HG03196 (cell line): ENCODE measurements around the gene ABHD2.
"Not testable (repeated sequence)": the region's sequence is repeated elsewhere in the genome, so short reads cannot be mapped to it uniquely, and the experiment has no call there.

ENCODE experiments used
- ATAC-seq: cut with Tn5 transposase; IDR thresholded peaks from one replicate; pipeline ENCODE4 v1.9.1; 2021; ENCODE audit not compliant: unreplicated experiment

Gene ABHD2

GRCh38 chr15:89075101-89075640 is 13.1 kb upstream of the ABHD2 start:
- ATAC-seq: no peak

GRCh38 chr15:89075846-89076245 is 12.4 kb upstream of the ABHD2 start:
- no peak for ATAC-seq

- no peak for ATAC-seq
Observed at GRCh38 chr15:89077750-89078149, 10.5 kb upstream of the ABHD2 start.

GRCh38 chr15:89078851-89079810 is 9.1 kb upstream of the ABHD2 start:
- no peak for ATAC-seq

- no peak for ATAC-seq
Observed at GRCh38 chr15:89081878-89082277, 6.4 kb upstream of the ABHD2 start.

GRCh38 chr15:89083246-89083645 is 5.0 kb upstream of the ABHD2 start:
- no peak for ATAC-seq

- no peak for ATAC-seq
Observed at GRCh38 chr15:89085289-89085926, 2.8 kb upstream of the ABHD2 start.

GRCh38 chr15:89085933-89086332 is 2.3 kb upstream of the ABHD2 start:
- ATAC-seq: not testable (repeated sequence)

GRCh38 chr15:89086390-89086789 is 1.9 kb upstream of the ABHD2 start:
- ATAC-seq: not testable (repeated sequence)

- no peak for ATAC-seq
Observed at GRCh38 chr15:89087161-89087829, 961 bp upstream of the ABHD2 start.

GRCh38 chr15:89088605-89089315 is 504 bp downstream of the ABHD2 start:
- peak; percentile 2 for ATAC-seq

GRCh38 chr15:89089316-89090230 is 1.3 kb downstream of the ABHD2 start:
- no peak for ATAC-seq

- peak; percentile 25 for ATAC-seq
Observed at GRCh38 chr15:89090791-89091626, 2.8 kb downstream of the ABHD2 start.

- ATAC-seq: no peak
Observed at GRCh38 chr15:89091627-89092220, 3.5 kb downstream of the ABHD2 start.

GRCh38 chr15:89093509-89093908 is 5.3 kb downstream of the ABHD2 start:
- no peak for ATAC-seq

- no peak for ATAC-seq
Observed at GRCh38 chr15:89095073-89095472, 6.8 kb downstream of the ABHD2 start.

- no peak for ATAC-seq
Observed at GRCh38 chr15:89095556-89095955, 7.3 kb downstream of the ABHD2 start.

- ATAC-seq: no peak
Observed at GRCh38 chr15:89096664-89097063, 8.4 kb downstream of the ABHD2 start.
